HCT116 (cell line): Measurements from ENCODE around the gene DOCK10.

ENCODE experiments used
- EGR1 ChIP-seq: IDR thresholded peaks from 2 replicates; pipeline ENCODE4 v1.6.1; 2012; ENCODE audit warnings: low read depth
- EZH2 ChIP-seq: fragments of 200-600 bp; sonication (generic); IDR thresholded peaks from 2 replicates; pipeline ENCODE4 v1.6.1; 2017; ENCODE audit warnings: antibody characterized with exemption, mixed run types
- EZH2phosphoT487 ChIP-seq: fragments of 200-600 bp; IDR thresholded peaks from 2 replicates; pipeline ENCODE4 v1.6.1; 2018; ENCODE audit warnings: antibody characterized with exemption, borderline replicate concordance
- JUND ChIP-seq: IDR thresholded peaks from 2 replicates; pipeline ENCODE4 v1.6.1; 2012
- POLR2AphosphoS5 ChIP-seq: IDR thresholded peaks from 2 replicates; pipeline ENCODE4 v1.6.1; 2011; ENCODE audit warnings: mild to moderate bottlenecking, low read depth, low read length, moderate library complexity
- RAD21 ChIP-seq: IDR thresholded peaks from 2 replicates; pipeline ENCODE4 v1.6.1; 2012; ENCODE audit warnings: low read depth, mild to moderate bottlenecking
- SP1 ChIP-seq: IDR thresholded peaks from 2 replicates; pipeline ENCODE4 v1.6.1; 2012; ENCODE audit warnings: low read depth
- YY1 ChIP-seq: IDR thresholded peaks from 2 replicates; pipeline ENCODE4 v1.6.1; 2011; ENCODE audit warnings: low read length, low read depth, moderate library complexity, mild to moderate bottlenecking; ENCODE audit not compliant: insufficient replicate concordance; ENCODE audit errors: extremely low read depth
- ZFX ChIP-seq: fragments of 450-650 bp; IDR thresholded peaks from 2 replicates; pipeline ENCODE4 v1.6.1; 2017
- ZNF274 ChIP-seq: fragments of 200-500 bp; sonication (Bioruptor generic); IDR thresholded peaks from 2 replicates; pipeline ENCODE4 v1.6.1; 2014; ENCODE audit warnings: mild to moderate bottlenecking, low read depth, low read length, inconsistent platforms
- TF ChIP-seq, protein P1 (sequence below), 3 experiments: fragments of 200-600 bp in 1 of 3; sonication (generic) in 1 of 3; IDR thresholded peaks in 2 of 3; conservative IDR thresholded peaks in 1 of 3; 2 replicates each; pipeline ENCODE4 v1.5.1; 2012 to 2017; ENCODE audit warnings: low read depth in 2 of 3, low read length in 2 of 3, antibody characterized with exemption in 1 of 3, borderline replicate concordance in 1 of 3, control low read depth in 1 of 3, mild to moderate bottlenecking in 1 of 3, mixed read lengths in 1 of 3, mixed run types in 1 of 3, moderate library complexity in 1 of 3; ENCODE audit not compliant: insufficient read depth in 1 of 3
- TF ChIP-seq, protein P2 (sequence below): IDR thresholded peaks from 2 replicates; pipeline ENCODE4 v1.6.1; 2012
- TF ChIP-seq, protein P3 (sequence below): IDR thresholded peaks from 2 replicates; pipeline ENCODE4 v1.6.1; 2011; ENCODE audit warnings: mild to moderate bottlenecking, low read length, moderate library complexity; ENCODE audit not compliant: insufficient replicate concordance; ENCODE audit errors: extremely low read depth
- TF ChIP-seq, protein P4 (sequence below): IDR thresholded peaks from 2 replicates; pipeline ENCODE4 v1.6.1; 2012

DNA sequence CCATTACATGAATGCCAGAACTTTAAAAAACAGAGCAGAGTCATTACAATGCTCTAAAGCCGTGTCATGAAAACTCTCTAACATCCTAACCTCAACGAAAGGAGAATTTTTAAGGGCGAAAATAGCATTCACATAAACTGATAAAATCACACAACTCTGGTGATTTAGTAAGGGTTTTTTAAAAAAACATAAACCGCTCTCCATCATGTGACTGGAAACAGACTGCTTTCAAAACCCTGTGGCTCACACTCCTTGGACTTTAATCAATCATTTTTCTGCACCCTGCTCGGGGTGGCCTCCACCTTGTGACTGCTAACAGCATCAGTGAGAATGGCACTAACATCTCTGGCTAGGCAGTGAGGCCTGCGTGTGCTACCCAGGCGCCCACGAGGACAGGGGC lies 12.1 kb downstream of the DOCK10 start:
- no peak for TF ChIP-seq YY1
- TF ChIP-seq POLR2AphosphoS5, result no peak
- no peak for TF ChIP-seq RAD21
- TF ChIP-seq SP1, result no peak
- TF ChIP-seq, protein P1, sequence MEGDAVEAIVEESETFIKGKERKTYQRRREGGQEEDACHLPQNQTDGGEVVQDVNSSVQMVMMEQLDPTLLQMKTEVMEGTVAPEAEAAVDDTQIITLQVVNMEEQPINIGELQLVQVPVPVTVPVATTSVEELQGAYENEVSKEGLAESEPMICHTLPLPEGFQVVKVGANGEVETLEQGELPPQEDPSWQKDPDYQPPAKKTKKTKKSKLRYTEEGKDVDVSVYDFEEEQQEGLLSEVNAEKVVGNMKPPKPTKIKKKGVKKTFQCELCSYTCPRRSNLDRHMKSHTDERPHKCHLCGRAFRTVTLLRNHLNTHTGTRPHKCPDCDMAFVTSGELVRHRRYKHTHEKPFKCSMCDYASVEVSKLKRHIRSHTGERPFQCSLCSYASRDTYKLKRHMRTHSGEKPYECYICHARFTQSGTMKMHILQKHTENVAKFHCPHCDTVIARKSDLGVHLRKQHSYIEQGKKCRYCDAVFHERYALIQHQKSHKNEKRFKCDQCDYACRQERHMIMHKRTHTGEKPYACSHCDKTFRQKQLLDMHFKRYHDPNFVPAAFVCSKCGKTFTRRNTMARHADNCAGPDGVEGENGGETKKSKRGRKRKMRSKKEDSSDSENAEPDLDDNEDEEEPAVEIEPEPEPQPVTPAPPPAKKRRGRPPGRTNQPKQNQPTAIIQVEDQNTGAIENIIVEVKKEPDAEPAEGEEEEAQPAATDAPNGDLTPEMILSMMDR (IDR thresholded peaks at IDR 0.05 in 2 of 3, conservative IDR thresholded peaks at IDR 0.05 in 1 of 3; ENCODE audit: borderline replicate concordance in 1 of 3, insufficient read depth in 1 of 3, low read depth in 2 of 3, low read length in 2 of 3), result no peak
- TF ChIP-seq, protein P2, sequence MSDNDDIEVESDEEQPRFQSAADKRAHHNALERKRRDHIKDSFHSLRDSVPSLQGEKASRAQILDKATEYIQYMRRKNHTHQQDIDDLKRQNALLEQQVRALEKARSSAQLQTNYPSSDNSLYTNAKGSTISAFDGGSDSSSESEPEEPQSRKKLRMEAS, result no peak
- no peak for TF ChIP-seq ZNF274
- no peak for TF ChIP-seq EZH2
- no peak for TF ChIP-seq EGR1
- TF ChIP-seq, protein P3, sequence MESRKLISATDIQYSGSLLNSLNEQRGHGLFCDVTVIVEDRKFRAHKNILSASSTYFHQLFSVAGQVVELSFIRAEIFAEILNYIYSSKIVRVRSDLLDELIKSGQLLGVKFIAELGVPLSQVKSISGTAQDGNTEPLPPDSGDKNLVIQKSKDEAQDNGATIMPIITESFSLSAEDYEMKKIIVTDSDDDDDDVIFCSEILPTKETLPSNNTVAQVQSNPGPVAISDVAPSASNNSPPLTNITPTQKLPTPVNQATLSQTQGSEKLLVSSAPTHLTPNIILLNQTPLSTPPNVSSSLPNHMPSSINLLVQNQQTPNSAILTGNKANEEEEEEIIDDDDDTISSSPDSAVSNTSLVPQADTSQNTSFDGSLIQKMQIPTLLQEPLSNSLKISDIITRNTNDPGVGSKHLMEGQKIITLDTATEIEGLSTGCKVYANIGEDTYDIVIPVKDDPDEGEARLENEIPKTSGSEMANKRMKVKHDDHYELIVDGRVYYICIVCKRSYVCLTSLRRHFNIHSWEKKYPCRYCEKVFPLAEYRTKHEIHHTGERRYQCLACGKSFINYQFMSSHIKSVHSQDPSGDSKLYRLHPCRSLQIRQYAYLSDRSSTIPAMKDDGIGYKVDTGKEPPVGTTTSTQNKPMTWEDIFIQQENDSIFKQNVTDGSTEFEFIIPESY, result no peak
- TF ChIP-seq, protein P4, sequence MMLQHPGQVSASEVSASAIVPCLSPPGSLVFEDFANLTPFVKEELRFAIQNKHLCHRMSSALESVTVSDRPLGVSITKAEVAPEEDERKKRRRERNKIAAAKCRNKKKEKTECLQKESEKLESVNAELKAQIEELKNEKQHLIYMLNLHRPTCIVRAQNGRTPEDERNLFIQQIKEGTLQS, result no peak
- TF ChIP-seq JUND, result no peak
- no peak for TF ChIP-seq EZH2phosphoT487
- no peak for TF ChIP-seq ZFX
